ENCODE measurements around the gene RIMBP3C.
"Not testable (repeated sequence)": the region's sequence is repeated elsewhere in the genome, so short reads cannot be mapped to it uniquely, and the experiment has no call there.

- TF ChIP-seq CTCF (conservative IDR thresholded peaks at IDR 0.05); EZH2 (IDR thresholded peaks at IDR 0.05; ENCODE audit: low read depth): not testable (repeated sequence)
Measured at GRCh38 chr22:21580623-21581007, 29.4 kb upstream of the RIMBP3C start.

Data from PC-9 (cell line).